Stimulated activated CD4-positive, alpha-beta T cell treated with anti-CD3 and anti-CD28 coated beads, Interleukin-2, amount 100 ng/mL, for 4 hours (primary cell): ENCODE results near the gene RPL19.
A peak's percentile ranks its signal among the peaks of the same experiment; 100 is the strongest.
"Not testable (repeated sequence)": the region's sequence is repeated elsewhere in the genome, so short reads cannot be mapped to it uniquely, and the experiment has no call there.

ENCODE experiments used
- DNase-seq: peaks from one replicate; pipeline ENCODE4 v3.0.0-alpha.2; 2020; ENCODE audit warnings: low read depth

Gene RPL19

DNA sequence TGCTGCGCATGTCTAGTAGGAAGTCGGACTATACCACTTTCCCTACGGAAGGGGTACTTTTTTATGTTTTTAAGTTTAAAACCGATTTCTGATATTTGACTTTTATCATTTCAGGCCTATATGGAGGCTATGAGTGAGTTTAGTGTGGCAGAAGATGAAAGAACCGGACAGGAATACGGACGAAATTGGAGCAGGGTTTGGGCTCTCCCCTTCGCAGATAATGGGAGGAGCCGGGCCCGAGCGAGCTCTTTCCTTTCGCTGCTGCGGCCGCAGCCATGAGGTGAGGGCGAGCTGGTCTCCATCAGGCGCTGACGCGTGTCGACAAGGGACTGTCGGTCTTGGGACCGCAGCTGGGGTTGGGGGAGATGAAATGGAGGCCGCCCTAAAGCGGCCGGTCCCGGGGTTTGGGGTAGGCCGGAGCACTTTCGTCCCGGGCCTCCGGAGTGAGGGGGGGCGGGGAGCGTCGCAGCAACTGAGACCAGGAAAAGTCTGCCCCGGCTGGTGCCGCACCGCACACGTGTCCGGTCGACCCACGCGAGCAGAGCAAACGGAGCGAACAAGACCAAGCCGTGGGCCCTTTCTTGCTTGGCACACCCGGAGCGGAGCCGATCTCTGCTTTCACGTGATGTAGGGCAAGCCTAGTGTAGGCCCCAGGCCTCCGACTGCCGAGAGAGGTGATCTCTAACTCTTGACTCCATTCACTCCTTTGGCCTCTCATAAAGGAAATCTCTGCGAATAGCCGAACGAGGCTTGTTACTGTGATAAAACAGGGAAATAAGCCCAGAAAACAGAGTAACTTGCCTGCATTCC, at the start of gene RPL19:
Gene RPL19, plus strand, starts transcription at position 214 of the 810 bp plus-strand sequence. Its CDS starts 62 bp downstream, at position 276.
- peak; percentile 67 for DNase-seq

- DNase-seq: no peak
Observed at GRCh38 chr17:39150795-39151149, 49.3 kb upstream of the RPL19 start.

- no peak for DNase-seq
Observed at GRCh38 chr17:39151150-39151942, 48.7 kb upstream of the RPL19 start, which contains the start of gene PLXDC1. Gene PLXDC1 (minus strand): TSS chr17:39151637. CDS start chr17:39151437, 200 bp downstream.

DNA sequence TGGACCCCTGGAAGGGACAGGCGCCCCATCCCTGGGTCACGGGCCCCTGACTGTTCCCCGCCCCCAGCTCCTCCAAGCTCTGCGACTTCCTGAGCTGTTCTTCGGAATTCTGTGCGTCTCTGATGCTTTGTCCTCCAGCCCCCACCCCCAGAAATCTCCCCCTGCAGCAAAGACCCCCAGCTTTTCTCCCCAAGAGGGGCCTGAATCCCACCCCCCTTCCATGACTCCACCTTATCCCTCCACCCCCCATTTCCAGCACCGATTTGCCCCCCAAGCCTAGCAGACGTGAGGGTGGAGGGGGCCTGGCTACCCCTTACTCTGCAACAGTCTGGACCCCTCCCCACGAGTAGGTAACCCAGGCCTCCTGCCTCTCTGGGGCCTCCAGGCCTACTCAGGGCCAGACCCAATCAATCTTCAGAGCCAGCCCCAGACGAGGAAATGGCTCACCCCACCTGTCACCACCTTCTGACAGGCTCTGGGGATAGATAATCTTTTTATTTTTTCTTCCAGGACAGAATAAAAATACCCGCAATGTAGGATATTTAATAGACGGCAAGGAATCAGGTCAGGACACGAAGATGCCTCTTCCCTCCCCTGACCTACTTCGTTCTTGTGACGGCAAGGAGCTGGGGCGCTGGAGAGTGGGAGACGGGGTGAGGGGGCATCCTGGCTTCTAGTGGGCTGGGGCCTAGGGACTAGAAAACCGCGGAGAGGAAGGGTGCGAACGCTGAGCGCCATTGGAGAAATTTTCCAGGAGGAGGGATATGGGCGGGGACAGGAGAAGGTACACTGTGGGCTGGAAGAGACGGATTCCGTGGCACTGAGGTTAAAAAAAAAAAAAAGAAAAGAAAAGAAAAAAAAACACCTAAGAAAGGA, 47.9 kb upstream of the RPL19 start:
- no peak for DNase-seq

- peak; percentile 84 for DNase-seq
Observed at GRCh38 chr17:39153599-39154051, 46.5 kb upstream of the RPL19 start.

GRCh38 chr17:39155654-39156053, 44.4 kb upstream of the RPL19 start:
- no peak for DNase-seq

DNA sequence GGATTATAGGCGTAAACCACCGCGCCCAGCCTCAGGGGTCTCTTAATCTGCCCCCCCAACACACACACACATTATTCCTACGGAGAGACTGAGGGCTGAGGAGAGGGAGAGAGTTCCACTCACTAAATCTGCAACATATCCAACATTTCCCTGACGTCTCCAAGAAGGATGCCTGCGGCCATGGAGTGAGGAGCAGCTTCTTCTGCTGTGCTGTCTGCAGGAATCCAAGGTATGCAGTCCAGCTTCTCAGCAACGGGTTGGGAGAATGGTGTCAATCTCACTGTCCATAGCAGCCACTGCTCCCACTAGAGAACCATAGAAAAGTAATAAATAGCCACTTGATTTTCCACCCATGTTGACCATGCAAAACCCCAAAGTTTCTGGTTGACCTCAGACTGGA, 43.6 kb upstream of the RPL19 start:
- DNase-seq: no peak

GRCh38 chr17:39158623-39159022, 41.5 kb upstream of the RPL19 start:
- no peak for DNase-seq

DNA sequence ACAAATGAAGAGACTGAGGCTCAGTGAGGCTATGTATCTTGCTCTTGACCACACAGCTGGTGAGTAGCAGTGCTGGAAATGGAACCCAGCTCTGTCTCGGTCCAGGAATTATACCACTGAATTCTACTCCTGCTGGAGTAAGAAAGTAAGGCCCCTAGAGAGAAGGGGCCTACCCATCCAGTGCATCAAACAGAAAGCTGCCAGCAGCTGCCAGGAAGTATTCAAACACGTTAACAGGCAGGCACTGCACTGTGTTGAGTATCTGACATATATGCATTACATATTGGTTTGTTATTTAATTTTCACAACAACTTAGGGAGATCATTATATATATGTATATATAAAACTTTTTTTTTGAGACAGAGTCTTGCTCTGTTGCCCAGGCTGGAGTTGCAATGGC, 38.1 kb upstream of the RPL19 start:
- no peak for DNase-seq

DNA sequence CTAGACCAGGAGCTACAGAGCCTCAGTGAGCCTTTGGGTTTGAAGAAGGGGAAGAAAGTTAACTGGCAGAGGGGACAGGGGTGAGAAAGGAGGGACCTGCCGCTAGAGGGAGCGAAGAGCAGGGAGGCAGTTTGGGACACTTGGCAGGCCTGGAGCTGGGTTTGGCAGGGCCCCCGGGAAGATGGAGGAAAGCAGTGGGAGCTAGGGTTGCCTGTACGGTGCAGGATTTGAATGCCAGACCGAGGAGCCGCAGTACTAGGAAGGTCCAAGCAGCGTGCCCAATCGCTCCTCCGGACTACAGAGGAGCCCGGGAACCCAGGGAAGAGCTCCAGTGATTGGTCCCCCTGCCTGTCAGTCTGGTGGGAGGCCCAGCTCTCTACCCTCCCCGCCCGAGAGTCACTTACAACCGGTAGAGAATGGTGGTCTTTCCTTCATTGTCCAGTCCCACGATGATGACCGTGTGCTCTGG, 35.4 kb upstream of the RPL19 start:
- peak; percentile 62 for DNase-seq

DNA sequence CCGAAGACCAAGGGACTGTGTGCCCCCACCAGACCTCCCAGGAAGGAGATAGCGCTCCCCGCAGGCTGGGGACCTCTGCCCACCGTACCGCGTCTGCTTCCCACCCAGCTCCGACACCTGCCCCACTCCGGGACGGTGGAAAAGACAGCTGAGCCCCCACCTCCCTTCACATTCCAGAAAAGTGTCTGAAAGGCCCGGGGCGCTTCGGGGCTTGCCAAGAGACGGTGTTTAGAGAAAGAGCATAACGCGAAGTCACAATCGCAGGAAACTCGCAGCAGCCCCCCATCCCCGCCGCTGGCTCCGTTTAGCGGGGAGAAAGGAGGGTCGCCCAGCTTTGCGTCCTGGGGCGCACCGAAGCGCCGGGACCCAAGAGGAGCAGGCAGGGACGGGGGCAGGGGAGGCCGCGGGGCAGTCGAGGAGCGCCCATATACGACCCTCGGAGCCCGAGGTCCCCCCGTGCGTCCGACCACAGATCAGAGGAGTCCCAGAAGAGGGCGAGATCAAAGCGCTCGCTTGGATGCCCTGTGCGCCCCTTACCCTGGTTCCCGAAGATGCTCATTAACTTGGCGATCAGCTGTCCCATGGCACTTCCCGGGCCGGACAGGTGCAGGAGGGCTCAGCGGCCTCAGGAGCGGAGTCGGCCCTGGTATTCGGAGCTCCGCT, 34.8 kb upstream of the RPL19 start:
- no peak for DNase-seq

GRCh38 chr17:39165841-39166349, 34.2 kb upstream of the RPL19 start, which contains the start of gene ARL5C:
Gene ARL5C (minus strand): TSS chr17:39166161. CDS start chr17:39165760, 401 bp downstream.
- DNase-seq: no peak

DNA sequence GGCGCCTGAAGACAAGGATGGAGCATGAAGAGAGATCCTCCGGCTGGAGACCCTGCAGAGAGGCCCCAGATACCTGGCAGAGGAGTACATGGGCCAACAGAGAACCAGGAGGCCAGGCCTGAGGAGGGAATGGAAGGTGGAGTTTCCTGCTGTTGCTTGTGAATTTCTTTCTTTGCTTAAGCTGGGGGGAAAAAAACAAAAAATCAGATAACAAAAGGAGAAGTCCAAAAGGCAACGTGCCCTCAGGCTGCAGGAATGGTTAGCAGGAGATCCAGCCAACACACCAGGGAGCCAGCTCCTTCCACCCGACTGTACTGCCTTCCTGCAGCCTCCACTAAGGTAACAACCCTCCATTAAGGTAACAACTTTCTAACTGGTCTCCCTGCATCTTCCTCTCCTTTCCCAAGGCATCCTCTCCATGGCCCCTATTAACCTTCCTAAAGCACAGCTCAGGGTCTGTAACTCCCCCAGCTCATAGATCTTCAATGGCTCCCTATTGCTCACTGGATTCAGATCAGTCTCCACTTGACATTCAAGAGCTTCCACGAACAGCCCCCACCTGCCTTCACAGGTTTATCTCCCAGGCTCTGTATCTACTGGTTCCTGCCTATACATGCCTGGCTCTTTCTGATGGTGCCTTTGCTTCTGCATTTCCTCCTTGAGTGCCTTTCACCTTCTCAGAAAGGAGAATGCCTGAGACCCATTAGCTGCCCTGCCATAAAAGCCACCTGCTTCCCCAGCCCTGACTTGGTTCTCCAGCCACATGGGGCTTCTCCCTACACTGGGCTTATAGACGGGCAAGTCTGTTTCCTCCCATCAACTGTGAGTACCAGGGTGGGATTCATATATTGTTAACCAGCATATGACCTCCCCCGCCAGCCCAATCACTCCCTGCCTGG, 33.4 kb upstream of the RPL19 start:
- no peak for DNase-seq

- no peak for DNase-seq
Observed at GRCh38 chr17:39167476-39167875, 32.6 kb upstream of the RPL19 start.

- not testable (repeated sequence) for DNase-seq
Observed at GRCh38 chr17:39168503-39168902, 31.6 kb upstream of the RPL19 start.

DNA sequence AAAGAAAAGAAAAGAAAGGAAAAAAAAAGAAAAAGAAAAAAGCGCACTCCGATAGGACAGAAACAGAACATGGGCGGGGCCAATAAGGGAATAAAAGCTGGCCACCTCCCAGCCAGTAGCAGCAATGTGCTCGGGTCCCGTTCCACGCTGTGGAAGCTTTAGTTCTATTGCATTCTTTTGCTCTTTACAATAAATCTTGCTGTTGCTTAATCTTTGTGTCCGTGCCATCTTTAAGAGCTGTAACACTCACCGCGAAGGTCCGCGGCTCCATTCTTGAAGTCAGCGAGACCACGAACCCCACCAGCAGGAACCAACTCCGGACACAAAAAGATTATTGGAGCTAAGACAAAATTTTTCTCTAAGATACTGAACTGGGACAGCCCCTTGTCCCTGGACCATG, 31.0 kb upstream of the RPL19 start:
- no peak for DNase-seq

- DNase-seq: no peak
Observed at GRCh38 chr17:39169518-39169917, 30.6 kb upstream of the RPL19 start.

DNA sequence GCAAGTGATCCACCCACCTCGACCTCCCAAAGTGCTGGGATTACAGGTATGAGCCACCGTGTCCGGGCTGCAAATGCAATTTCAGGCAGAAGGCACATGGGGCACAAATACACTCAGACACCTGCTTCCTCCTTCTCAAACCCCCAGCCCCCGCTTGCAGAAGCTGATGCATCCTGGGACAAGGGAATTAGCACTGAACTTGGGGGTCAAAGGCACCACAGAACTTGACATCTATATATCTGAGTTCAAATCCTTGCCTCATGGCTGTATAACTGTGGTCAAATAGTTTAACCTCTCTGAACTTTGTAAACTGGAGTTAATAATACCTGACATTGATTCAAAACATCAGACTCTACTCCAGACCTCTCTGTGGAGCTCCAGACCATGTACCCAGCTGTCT, 30.0 kb upstream of the RPL19 start:
- no peak for DNase-seq

DNA sequence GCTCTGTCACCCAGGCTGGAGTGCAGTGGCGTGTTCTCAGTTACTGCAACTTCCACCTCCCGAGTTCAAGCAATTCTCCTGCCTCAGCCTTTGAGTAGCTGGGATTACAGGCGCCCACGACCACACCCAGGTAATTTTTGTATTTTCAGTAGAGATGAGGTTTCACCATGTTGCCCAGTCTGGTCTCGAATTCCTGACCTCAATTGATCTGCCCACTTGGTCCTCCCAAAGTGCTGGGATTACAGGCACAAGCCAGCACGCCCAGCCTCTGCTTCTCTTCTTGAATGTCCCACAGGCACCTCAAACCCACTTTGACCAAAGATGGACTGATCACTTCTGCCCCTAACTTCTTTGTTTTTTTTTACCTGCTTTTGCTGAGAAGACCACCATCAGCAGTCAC, 29.5 kb upstream of the RPL19 start:
- no peak for DNase-seq

DNA sequence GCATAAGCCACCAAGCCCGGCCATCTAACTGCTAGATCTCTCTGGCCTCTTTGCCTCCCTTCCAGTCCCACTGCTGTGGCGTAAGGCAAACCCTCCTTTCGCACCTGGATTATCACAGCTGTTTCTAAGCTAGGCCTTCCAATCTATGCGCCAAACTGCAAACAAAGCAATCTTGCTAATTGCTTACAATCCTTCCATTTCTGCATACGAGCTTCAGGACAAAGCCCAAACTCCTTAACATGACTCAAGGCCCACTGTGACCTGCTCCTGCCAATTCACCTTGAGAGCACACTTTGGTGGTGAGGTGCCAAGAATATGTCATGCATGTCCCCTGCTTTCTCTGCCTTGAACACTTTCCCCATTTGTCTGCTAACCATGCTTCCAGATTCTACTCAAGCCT, 28.1 kb upstream of the RPL19 start:
- DNase-seq: no peak
